ENCODE data around the gene USP31.

- TF ChIP-seq TAF1 (IDR thresholded peaks at IDR 0.05; ENCODE audit: low read depth) (no peak), RAD21 (IDR thresholded peaks at IDR 0.05; ENCODE audit: low read depth) (no peak), REST (IDR thresholded peaks at IDR 0.05; ENCODE audit: low read depth) (no peak), CEBPB (IDR thresholded peaks at IDR 0.05) (no peak), EGR1 (IDR thresholded peaks at IDR 0.05) (no peak), TEAD4 (IDR thresholded peaks at IDR 0.05) (no peak), TCF12 (IDR thresholded peaks at IDR 0.05; ENCODE audit: low read depth) (no peak), YY1 (IDR thresholded peaks at IDR 0.05; ENCODE audit: low read depth) (no peak), USF1 (IDR thresholded peaks at IDR 0.05) (no peak)
Measured at GRCh38 chr16:23052221-23052620, 97.0 kb downstream of the USP31 start.
